CD4-positive, alpha-beta T cell treated with Interleukin-10 for 1 hour (primary cell): ENCODE data around the gene TNFRSF4.
"Not testable (repeated sequence)": the region's sequence is repeated elsewhere in the genome, so short reads cannot be mapped to it uniquely, and the experiment has no call there.

ENCODE experiments used
- DNase-seq: peaks from one replicate; pipeline ENCODE4 v3.0.0-alpha.2; 2020

TNFRSF4 gene

DNA sequence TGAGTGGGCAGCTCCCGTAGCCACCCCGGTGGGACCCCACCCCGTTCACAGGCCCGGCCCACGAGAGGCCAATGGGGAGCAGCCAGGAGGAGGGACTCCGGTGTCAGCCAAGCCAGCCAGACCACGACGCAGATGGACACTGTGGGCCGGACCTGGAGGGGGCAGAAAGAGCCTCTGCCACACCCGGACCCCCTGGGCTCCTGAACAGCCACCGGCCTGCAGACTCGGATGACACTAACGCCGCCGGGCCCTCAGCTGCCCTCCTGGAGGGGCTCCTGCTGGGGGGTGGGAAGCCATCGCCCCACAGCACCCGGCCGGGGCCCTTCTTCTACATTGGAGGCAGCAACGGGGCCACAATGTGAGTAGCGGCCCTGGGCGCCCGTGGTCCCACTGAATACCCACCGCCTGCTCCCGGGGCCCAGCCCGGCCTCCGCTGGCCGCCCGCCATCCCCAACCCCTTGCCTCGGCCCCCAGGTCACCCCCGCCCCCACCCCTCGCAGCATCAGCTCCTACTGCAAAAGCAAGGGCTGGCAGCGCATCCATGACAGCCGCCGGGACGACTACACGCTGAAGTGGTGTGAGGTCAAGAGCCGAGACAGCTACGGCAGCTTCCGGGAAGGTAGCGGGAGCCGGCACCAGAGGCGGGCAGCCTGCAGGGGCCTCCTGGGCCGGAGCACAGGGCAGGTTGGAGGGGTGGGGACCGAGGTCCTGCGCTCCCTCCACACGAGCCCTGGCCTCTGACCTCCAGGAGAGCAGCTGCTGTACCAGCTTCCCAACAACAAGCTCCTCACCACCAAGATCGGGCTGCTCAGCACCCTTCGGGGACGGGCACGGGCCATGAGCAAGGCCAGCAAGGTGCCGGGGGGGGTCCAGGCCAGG, 33.7 kb downstream of the TNFRSF4 start:
- DNase-seq, result no peak

DNA sequence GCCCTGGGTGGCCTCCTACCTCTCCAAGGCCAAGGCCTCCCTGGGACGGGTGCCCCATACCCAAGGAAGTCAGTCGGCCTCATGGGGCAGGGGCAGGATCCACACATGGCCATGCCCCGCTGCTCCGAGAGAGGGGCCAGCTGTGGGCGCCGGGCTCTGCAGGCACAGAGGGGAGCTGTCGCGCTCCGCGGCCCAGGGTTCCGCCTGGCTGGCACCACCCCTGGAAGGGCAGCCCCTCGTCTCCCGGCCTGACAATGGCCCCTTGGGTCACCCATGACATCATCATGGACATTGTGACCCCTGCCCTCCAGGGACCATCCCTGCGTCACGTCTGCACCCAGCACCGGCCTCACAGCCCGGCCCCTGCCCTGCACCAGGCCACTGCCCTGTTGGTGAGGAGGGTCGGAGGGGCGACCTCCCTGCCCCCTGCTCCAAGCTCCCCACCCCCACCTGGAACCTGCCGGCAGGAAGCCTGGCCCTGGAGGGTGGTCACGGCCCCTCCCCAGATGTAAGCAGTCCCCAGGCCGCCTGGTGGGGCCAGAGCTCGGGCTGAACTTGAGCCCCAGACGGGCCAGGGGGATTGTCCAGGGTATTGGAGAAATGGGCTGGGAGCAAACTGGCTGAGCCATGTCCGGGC, 34.5 kb downstream of the TNFRSF4 start:
- no peak for DNase-seq

DNA sequence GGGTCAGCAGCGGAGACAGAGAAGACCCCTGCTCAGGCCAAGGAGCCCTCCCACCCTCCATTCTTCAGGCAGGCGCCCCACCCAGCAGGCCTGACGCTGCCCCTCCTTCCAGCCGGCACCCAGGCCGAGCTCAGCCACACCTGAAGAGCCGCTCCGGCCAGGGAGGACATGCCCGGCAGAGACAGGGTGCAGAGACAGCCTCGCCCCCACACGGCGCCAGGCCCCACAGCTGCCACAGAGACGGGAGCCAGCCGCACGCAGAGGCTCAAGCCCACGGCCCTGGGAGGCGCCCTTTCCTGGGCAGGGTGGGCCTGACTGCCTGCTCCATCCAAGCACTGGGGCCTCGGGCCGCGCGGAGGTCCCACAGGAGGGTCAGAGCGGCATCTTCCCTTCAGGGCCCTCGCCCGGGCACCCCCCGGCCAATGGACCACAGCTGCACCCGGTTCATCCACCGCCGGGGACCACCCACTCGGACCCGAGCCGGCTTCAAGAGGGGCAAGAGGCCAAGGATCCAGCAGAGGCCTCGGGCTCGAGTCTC, 35.1 kb downstream of the TNFRSF4 start:
- DNase-seq, result no peak

- DNase-seq, result no peak
Measured at GRCh38 chr1:1177452-1178206, 36.3 kb downstream of the TNFRSF4 start.

DNA sequence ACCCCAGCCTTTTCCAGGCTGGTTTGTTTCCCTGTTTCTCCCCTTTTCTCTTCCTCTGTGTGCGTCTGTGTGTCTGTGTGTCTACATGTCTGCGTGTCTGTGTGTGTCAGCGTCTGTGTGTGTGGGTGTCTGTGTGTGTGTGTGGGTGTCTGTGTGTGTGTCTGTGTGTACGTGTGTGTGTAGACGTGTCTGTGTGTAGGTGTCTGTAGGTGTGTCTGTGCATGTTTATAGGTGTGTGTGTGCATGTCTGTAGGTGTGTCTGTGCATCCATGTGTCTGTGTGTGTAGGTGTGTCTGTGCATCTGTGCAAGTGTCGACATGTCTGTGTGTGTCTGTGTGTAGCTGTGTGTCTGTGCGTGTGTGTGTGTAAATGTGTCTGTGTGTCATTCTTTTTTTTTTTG, 37.0 kb downstream of the TNFRSF4 start:
- no peak for DNase-seq

- DNase-seq, result not testable (repeated sequence)
Measured at GRCh38 chr1:1176063-1176761, 37.7 kb downstream of the TNFRSF4 start.

DNA sequence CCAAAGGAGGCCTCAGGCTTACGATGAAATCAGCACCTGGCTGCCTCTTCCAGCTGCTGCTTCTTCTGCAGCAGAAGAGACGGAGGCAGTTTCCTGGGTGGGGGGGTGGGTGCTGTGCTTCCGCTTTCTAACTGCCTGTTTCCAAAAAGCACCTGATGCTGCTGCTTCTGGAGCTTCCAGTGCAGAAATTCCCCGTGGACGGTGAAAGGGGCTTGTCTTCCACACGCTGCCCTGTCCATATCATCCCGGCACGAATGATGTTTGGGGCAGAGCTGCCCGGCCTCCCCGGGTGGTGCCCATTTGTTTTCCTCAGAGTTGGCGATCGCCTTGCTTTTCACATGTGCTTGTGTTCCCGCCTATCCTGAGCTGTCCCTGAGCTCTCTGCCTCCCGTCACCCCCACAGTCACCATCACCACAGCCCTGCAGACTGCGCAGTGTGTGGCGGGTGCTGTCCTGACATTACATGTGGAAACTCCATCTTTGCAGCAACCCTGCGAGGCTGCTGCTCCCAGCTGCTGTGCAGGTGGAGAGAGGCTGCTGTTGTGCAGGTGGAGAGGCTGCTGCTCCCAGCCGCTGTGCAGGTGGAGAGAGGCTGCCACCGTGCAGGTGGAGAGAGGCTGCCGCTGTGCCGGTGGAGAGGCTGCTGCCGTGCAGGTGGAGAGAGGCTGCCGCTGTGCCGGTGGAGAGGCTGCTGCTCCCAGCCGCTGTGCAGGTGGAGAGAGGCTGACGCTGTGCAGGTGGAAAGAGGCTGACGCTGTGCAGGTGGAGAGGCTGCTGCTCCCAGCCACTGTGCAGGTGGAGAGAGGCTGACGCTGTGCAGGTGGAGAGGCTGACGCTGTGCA, 38.5 kb downstream of the TNFRSF4 start:
- no peak for DNase-seq

DNA sequence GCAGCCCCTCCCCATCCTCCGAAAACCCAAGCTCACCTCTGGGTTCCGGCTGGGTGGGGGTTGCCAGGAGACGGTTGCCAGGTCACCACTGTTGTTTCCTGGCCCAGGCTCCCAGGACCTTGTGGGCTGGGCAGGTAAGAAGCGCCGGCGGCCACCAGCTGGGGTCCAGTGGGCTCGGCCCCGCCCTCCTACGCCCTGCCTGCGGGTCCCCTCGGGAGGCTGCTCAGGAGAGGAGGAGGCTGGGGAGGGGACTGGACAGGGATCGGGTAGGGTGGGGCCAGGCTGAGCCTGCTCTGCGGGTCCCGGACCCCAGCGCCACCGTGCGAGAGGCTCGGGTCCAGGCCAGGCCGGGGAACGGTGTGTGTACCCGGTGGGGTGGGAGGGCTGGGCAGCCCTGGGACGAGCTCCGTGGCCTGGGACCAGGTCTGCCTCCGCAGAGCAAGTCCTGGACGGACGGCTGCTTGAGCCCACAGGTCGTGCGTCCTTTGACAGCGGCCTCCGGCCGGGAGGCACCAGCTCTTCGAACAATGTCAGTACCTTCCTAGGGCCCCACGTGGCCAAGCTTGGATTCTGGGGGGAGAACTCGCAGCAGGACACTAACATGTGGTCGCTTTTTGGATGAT, 40.0 kb downstream of the TNFRSF4 start, which contains the start of gene TTLL10:
Gene TTLL10 (plus strand): TSS at position 88 of the 623 bp plus-strand sequence. CDS start 5,336 bp downstream, outside the sequence.
- peak; percentile 77 for DNase-seq

- DNase-seq, result no peak
Measured at GRCh38 chr1:1173061-1173792, 40.7 kb downstream of the TNFRSF4 start.

- DNase-seq, result peak; percentile 50
Measured at GRCh38 chr1:1171546-1172340, 42.2 kb downstream of the TNFRSF4 start.

GRCh38 chr1:1171161-1171545, 42.8 kb downstream of the TNFRSF4 start:
- DNase-seq, result no peak

- no peak for DNase-seq
Measured at GRCh38 chr1:1170215-1171091, 43.5 kb downstream of the TNFRSF4 start.

- DNase-seq, result no peak
Measured at GRCh38 chr1:1169429-1170214, 44.3 kb downstream of the TNFRSF4 start.

- DNase-seq, result no peak
Measured at GRCh38 chr1:1168451-1169411, 45.2 kb downstream of the TNFRSF4 start.

- DNase-seq, result no peak
Measured at GRCh38 chr1:1167841-1168450, 46.0 kb downstream of the TNFRSF4 start.

GRCh38 chr1:1167398-1167821, 46.5 kb downstream of the TNFRSF4 start:
- DNase-seq, result no peak
